RWPE2 (cell line): ENCODE data around the gene RPS6KA2.
A peak's percentile ranks its signal among the peaks of the same experiment; 100 is the strongest.

ENCODE experiments used
- ATAC-seq: fragments of 200-7000 bp; cut with Tn5 transposase; 3 replicates; pipeline ENCODE4 v1.9.1; 2021; ENCODE audit warnings: low read depth
- DNase-seq: peaks from one replicate; pipeline ENCODE4 v3.0.0-alpha.2; 2020; ENCODE audit warnings: low spot score
- H3K27ac ChIP-seq: fragments of 450-650 bp; 2 replicates; pipeline ENCODE4 v1.5.1; 2017; ENCODE audit warnings: mild to moderate bottlenecking; ENCODE audit not compliant: poor library complexity, severe bottlenecking
- H3K27me3 ChIP-seq: fragments of 250-450 bp; sonication (Bioruptor Pico); 2 replicates; pipeline ENCODE4 v1.5.1; 2021; ENCODE audit warnings: mild to moderate bottlenecking, moderate library complexity; ENCODE audit not compliant: insufficient read depth, poor library complexity, severe bottlenecking
- H3K36me3 ChIP-seq: fragments of 250-450 bp; sonication (Bioruptor Pico); 2 replicates; pipeline ENCODE4 v1.5.1; 2020; ENCODE audit warnings: low read depth, mild to moderate bottlenecking, moderate library complexity
- H3K4me1 ChIP-seq: fragments of 250-450 bp; sonication (Bioruptor Pico); 2 replicates; pipeline ENCODE4 v1.5.1; 2021; ENCODE audit warnings: mild to moderate bottlenecking, moderate library complexity; ENCODE audit not compliant: insufficient read depth, poor library complexity, severe bottlenecking
- H3K4me3 ChIP-seq: fragments of 250-450 bp; sonication (Bioruptor Pico); 2 replicates; pipeline ENCODE4 v1.5.1; 2021; ENCODE audit warnings: mild to moderate bottlenecking, moderate library complexity; ENCODE audit not compliant: severe bottlenecking
- H3K9me3 ChIP-seq: fragments of 250-450 bp; sonication (Bioruptor Pico); 2 replicates; pipeline ENCODE4 v1.5.1; 2021; ENCODE audit warnings: mild to moderate bottlenecking, moderate library complexity; ENCODE audit not compliant: severe bottlenecking
- CTCF ChIP-seq: fragments of 450-650 bp; IDR thresholded peaks from one replicate; pipeline ENCODE4 v1.5.1; 2017; ENCODE audit warnings: mild to moderate bottlenecking, moderate library complexity; ENCODE audit not compliant: poor library complexity, severe bottlenecking

Gene RPS6KA2

GRCh38 chr6:166591961-166592520 lies 35.0 kb downstream of the RPS6KA2 start:
- ATAC-seq, result no peak

GRCh38 chr6:166591026-166591425 lies 36.0 kb downstream of the RPS6KA2 start:
- TF ChIP-seq CTCF, result no peak
- Histone ChIP-seq H3K4me1 (peaks cover 26% of the 10 kb centered on the region), H3K4me3 (no peak overlapping the region), H3K36me3 (no peaks in the 10 kb centered on the region), H3K27me3 (no peaks in the 10 kb centered on the region), H3K9me3 (no peaks in the 10 kb centered on the region), H3K27ac (no peak overlapping the region)
- no peak for ATAC-seq
- DNase-seq, result no peak

More at GRCh38 chr6:166591961-166592520, 35.0 kb downstream of the RPS6KA2 start:
- no peak overlapping the region for H3K27ac ChIP-seq
- DNase-seq, result no peak
- no peaks in the 10 kb centered on the region for H3K27me3 ChIP-seq
- H3K4me3 ChIP-seq, result no peak overlapping the region
- H3K36me3 ChIP-seq, result no peaks in the 10 kb centered on the region
- H3K4me1 ChIP-seq, result peaks cover 26% of the 10 kb centered on the region
- no peak for TF ChIP-seq CTCF
- H3K9me3 ChIP-seq, result no peaks in the 10 kb centered on the region

GRCh38 chr6:166589786-166590574 lies 37.1 kb downstream of the RPS6KA2 start:
- H3K27ac ChIP-seq, result peak overlapping the region; percentile 15
- no peak for TF ChIP-seq CTCF
- no peak overlapping the region for H3K4me3 ChIP-seq

GRCh38 chr6:166589337-166589731 lies 37.7 kb downstream of the RPS6KA2 start:
- H3K27me3 ChIP-seq, result no peaks in the 10 kb centered on the region
- no peak for ATAC-seq
- no peaks in the 10 kb centered on the region for H3K9me3 ChIP-seq
- no peaks in the 10 kb centered on the region for H3K36me3 ChIP-seq
- no peak for DNase-seq
- peaks cover 22% of the 10 kb centered on the region for H3K4me1 ChIP-seq
- H3K27ac ChIP-seq, result peak overlapping the region; percentile 15
- no peak for TF ChIP-seq CTCF
- no peak overlapping the region for H3K4me3 ChIP-seq

More at GRCh38 chr6:166589786-166590574, 37.1 kb downstream of the RPS6KA2 start:
- Histone ChIP-seq H3K27me3 (no peaks in the 10 kb centered on the region), H3K9me3 (no peaks in the 10 kb centered on the region), H3K36me3 (no peaks in the 10 kb centered on the region), H3K4me1 (peaks cover 22% of the 10 kb centered on the region)
- no peak for ATAC-seq
- no peak for DNase-seq
